ENCODE data around the gene NOL3.

NOL3 gene

DNA sequence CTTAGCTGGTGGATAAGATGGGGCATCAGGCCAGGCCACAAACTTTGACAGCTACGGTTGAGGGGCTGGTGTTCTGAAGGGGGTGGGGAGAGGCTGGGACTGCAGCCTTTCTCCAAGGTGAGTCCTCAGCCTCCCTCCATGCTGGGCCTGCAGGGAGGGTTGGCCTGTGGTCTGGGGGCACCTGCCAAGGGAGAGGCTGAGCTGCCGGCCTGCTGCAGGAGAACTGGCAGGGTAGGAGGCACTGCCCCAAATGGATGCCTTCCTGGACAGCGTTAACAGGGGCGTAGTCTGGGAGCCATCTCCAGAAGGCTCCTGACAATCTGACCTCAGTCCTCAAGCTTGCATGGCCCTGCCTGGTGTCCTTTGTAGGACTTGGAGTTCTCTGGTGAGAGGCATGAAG is 33.7 kb downstream of the NOL3 start:
- H3K4me3 ChIP-seq (ENCODE audit: low read depth, low read length), result no peak overlapping the region

DNA sequence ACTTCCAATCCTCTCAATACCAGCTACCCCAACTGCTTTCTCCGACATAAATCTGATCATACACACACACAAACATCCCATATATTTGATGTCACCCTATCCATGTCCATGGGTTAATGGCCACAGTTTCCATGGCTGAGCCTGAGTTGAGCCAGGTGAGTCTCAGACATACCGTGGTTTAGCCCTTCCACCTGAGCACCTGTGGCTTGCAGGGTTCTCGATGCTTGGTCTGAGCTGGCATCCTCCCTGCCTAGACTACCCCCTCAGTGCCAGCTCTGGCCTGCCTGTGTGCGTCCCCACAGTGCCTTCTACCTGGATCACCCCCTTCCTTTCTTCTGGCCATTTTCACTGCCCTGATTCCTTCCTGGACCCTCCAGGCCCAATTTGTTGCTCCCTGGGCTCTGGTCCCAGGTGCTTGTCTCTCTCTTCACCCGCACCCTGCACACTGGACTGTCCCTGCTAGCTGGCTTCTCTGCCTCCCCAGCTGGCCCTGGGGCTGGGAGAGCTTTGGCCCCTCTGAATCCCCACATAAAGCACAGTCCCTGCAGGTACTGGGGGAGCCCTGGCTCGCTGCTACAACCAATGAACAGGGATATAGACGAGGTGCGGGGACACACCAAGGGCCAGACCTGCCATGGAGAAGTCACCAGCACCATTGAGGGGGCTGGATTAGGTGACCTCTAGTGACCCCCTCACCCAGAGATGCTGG is 35.9 kb downstream of the NOL3 start:
- H3K4me3 ChIP-seq (ENCODE audit: low read depth, low read length), result no peak overlapping the region

DNA sequence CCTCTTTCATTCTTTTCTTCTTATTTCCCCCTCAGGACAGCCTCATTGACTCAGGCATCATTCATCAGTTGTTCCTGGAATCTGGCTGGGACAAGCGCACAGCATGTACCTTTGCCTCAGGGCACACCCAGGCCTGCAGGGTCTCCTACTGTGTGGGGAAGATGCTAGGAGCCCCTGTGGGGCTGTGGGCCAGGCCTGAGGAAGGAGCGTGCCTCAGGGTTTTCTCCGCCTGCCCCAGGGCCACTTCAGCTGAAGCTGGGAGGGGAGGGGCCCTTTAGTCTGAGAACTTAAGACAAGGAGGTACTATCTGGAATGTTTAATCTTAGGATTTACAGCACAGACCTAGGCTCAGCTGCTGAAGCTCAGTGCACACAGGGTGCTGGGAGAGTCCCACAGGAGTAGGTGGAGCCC is 36.5 kb downstream of the NOL3 start:
- H3K4me3 ChIP-seq (ENCODE audit: low read depth, low read length), result no peak overlapping the region

DNA sequence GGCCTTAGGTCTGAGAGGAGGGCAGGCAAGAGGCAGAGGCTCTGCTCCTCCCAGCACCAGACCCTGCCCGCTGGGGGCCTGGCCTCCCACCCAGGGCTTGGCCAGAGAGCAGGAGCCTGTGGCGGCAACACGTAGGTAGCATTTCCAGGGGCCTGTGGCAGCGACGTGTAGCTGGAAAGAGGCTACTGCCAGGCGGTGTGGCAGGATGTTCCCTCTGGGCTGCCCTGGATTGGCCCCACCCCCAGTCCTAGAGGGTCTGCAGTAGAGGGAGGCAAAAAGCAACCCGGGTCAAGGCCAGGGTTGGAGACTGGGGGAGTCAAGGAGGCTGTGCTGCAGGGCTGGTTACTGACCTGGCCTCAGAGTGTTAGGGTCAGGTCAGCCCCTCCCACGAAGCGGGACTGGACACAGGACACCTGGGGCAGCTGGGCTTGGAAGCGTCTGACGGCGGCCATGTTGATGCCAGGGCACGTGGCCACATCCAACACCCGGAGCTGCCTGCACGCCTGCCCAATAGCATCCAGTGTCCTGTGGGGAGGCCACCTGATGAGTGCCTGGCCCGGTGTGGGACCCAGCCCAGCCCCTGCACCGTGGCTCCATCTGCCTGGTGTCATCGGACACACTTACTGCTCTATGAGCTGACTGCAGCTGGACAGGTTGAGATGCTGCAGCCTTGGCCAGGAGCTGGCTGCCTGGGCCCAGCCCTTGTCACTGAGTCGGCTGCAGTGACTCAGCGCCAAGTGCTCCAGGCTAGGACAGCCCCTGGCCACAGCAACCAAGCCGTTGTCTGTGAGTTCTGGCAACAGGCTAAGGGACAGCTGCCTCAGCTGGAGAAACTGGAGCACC is 37.1 kb downstream of the NOL3 start:
- H3K4me3 ChIP-seq (ENCODE audit: low read depth, low read length), result no peak overlapping the region

DNA sequence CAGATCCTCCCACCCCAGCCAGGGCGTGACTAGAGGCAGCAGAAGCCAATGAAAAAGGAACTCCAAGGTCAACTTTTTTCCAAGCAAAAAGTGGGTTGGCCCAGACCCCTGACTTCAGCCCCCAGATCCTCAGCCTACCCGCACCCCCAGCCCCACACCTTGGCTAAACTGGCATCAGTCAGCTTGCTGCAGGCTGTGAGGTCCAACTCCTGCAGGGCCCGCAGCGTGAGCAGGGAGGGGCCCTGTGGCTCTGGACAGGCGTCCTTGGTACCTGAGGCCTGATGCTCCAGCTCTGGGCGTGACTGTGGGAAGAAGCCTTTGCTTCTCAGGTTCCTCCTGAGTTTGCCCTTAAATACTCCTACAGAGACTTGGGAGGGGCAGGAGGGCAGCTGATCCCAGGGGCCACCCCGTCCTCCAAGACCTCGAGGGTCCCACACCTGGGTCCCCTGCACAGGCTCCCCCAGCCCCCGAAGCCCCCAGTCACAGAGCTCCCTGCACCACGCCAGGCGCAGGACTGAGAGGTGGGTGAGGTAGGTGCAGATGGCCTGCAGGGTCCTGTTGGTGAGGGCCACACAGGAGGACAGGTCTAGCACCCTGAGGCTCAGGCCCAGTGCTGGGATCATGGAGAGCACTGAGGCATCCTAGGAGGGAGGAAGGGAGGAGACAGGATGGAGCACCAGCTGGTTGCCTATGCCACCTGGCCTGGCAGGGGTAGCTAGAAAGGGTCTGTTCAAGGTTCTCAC is 38.0 kb downstream of the NOL3 start:
- H3K4me3 ChIP-seq (ENCODE audit: low read depth, low read length), result no peak overlapping the region

DNA sequence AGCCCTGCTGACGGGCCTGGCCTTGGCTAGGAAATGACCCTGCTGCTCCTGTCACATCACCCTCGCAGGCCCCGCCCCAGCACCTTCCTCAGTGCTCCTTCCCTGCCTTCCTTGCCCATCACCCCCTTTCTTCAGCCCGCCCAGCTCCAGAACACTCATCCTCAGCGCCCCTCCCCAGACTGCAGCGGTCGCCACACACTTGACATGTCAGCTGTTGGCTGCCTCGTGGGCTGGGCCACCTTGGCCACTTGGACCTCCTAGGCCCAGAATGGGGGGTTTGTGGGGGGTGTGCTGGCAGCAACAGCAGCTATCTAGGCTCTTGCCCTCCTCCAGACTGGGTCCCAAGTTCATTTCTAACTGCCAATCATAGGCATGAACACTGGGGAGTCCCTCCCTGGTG is 39.2 kb downstream of the NOL3 start:
- no peak overlapping the region for H3K4me3 ChIP-seq (ENCODE audit: low read depth, low read length)

DNA sequence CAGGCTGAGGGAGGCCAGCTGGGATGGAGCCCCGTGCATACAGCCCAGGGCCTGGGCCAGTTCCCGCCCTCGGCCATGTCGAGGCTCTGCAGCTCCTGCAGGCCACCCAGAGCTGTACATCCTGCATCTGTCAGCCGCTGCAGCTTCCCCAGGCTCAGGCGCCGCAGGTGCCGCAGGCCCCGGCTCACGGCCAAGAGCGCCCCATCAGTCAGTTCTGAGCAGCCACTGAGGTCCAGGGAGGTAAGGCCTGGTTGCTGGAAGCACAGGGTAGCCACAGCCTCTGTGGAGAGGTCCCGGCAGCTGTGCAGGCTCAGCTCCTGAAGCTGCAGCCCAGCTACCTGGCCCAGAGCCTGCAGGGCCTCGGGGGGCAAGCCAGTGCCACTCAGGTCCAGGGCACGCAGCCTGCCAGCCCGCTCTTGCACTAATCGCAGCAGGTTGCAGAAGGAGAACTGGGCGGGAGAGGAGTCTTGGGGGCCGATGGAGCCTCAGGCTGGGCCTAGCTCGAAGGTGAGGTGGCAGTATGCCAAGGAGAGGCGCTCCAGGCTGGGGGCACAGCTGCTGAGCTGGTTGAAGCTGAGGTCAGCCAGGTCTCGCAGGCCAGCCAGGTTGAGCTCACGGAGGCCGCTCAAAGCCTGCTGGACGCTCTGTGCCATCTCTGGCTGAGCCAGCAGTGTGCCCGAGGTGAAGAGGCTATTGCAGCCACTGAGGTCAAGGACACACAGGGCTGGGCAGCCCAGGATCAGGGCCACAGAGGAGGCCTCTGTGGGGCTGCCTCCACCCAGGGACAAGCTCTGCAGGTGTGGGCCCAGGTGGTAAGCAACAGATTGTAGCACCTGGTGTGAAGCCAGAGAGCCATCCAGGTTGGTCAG is 40.0 kb downstream of the NOL3 start:
- H3K4me3 ChIP-seq (ENCODE audit: low read depth, low read length), result no peak overlapping the region

DNA sequence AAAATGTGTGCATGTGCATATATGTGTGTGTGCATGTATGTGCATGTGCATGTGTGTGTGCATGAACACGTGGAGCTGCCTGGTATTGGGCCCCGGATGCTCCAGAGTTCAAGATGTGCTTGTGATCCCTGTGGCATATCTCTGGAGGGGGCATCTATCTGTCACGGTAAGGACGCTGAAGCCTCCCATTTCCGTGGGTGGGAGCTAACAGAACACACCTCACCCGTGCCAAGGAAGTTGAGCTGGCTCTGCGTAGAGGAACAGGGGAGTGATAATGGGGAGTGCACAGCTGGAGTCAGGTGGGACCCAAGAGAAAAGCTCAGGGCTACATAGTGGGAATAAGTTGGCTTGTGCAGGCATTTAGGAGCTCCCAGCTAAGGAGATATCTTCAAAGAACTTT is 41.3 kb downstream of the NOL3 start:
- no peak overlapping the region for H3K4me3 ChIP-seq (ENCODE audit: low read depth, low read length)

DNA sequence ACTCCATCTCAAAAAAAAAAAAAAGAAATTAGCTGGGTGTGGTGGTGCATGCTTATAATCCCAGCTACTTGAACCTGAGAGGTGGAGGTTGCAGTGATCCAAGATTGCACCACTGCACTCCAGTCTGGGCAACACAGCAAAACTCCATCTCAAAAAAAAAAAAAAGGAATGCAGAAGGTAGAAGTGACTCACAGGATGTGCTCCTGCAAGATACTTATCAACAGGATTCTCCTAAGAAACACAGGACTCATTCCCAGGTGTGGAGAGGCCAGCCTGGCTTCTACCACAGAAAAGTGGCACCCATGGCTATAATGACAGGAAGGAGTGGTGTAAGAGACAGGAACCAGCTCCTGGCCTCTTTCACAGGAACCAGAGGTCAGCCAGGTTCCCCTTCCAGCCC is 42.4 kb downstream of the NOL3 start:
- no peak overlapping the region for H3K4me3 ChIP-seq (ENCODE audit: low read depth, low read length)

DNA sequence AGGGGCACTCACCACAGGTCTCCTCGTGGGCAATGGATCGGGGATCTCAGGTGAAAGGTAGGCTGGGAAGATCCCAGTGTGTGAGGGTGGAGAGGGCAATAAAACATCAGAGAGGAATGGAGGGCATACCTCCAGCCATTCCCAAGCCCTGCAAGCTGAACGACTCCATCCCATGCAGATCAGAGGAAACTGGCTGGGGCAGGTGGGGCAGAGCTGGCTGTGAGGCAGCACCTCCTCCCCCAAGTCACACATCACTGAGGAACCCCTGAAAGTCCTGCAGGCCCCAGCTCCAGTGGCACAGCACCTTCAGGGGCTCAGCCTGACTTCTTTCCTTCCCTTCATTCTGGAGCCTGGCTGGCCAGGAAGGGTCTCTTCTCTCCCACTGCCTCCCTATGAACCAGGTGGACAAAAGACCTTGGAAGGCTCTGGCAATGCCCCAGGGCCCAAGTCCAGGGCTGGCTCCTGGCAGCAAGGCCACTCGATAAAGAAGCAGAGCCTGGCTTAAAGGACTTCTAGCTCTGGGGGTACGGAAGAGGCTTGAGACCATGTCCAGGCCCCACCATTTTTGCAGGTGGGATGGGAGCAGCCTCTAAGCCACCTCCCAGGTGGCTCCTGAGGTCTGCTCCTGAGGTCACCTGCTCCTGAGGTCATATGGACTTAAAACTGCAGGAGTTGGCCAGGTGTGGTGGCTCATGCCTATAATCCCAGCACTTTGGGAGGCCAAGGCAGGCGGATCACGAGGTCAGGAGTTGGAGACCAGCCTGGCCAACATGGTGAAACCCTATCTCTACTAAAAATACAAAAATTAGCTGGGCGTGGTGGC is 43.1 kb downstream of the NOL3 start:
- H3K4me3 ChIP-seq (ENCODE audit: low read depth, low read length), result no peak overlapping the region

DNA sequence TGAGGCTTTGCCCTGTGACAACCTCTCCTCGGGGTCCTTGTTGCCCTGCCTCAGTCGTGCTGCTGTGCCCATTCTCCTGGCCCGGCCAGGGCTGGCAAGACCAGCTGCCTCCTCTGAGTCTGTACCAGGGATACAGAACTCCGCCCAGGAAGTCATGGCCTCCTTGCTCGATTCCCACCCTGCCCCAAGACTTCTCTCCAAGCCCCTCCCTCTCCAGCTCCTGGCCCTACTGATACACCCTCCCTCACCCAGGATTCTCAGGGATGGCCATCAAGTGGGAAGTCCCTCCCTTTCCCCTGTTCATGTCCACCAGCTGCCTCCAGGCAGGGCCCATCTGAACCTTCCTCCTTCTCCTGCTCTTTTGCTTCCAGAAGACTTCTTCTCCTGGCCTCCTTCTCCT is 45.4 kb downstream of the NOL3 start:
- no peak overlapping the region for H3K4me3 ChIP-seq (ENCODE audit: low read depth, low read length)

DNA sequence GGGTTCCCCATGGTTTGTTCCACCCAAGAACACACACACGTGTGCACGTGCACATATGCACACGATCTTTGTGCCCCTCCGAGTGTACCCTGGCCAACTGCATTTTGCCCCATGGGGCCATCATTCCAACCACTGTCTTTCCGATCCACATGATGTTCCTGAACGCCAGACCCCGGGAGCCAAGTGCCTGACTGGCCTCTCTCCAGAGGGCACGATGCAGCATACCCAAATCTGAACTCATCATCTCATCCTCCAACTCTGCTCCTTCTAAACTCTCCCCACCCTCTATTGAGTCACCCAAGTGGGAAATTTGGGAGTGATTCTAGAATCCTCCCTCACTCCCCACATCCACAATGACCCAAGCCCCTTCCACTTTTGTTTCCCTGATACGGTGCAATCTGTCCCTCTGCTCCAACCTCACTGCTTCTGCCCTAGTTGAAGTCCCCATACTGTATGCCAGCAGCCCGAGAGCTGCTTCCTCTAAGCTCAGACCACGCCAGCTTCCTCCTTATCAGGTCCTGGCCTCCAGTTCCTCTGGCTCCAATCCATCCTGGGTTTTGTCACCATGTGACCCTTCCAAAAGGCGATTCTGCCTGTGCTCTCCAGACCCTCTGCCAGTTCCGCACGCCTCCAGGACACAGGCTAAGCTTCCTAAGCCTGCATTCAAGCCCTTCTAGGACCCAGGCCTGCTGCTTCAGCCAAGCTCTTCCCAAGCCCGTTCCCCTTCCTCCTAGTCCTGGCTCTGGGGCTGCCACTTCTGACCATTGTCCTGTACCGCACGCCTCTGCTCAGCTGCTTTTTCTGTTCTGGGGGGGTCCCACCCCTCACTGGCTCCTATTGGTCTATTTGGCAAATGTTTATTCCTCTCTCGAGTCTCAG is 46.5 kb downstream of the NOL3 start:
- no peak overlapping the region for H3K4me3 ChIP-seq (ENCODE audit: low read depth, low read length)

DNA sequence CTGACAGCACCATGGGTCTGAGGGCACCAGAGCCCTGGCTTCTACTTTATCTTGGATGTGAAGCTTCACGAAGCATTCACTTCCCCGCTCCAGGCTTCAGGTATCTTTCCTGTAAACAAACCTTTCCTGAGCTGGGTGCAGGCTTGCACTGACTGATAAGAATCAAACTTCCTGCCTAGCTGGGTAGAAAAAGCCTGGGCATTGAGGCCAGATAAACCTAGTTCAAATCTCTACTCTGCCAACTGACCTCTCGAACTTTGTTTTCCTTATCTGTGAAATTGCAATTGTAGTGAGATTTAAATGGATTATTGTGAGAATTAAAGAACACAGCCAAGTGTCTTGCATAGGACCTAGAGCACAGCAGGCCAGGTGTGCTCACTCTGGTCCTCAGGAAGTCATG is 53.7 kb downstream of the NOL3 start:
- H3K4me3 ChIP-seq (ENCODE audit: low read depth, low read length), result no peak overlapping the region

All from iPS-11a (cell line).